Lung (tissue), 12 donors: ENCODE results near the gene TUBGCP2. TPM values are rescaled to one million over a fixed set of nuclear protein-coding genes. Genes with fewer than 3 reads are reported as not detected.

ENCODE experiments used
- ATAC-seq: fragments of 200-7000 bp; cut with Tn5 transposase; one replicate; pipeline ENCODE4 v1.9.1; 2020; ENCODE audit warnings: moderate number of reproducible peaks; ENCODE audit not compliant: insufficient read depth, low FRiP score
- DNase-seq, 3 donors: peaks; one replicate each; pipeline ENCODE4 v3.0.0-alpha.2; 2013 to 2017
- H3K27ac ChIP-seq, 2 donors: one replicate each; pipeline ENCODE4 v1.5.1; 2013; ENCODE audit warnings: mild to moderate bottlenecking in 2 of 2, moderate library complexity in 2 of 2, control low read depth in 1 of 2, inconsistent platforms in 1 of 2, low read depth in 1 of 2, low read length in 1 of 2
- H3K27me3 ChIP-seq, 3 donors: one replicate each; pipeline ENCODE4 v1.5.1; 2013; ENCODE audit warnings: low read length in 2 of 3; ENCODE audit not compliant: control insufficient read depth in 3 of 3, insufficient read depth in 3 of 3
- H3K36me3 ChIP-seq, 4 donors: one replicate each; pipeline ENCODE4 v1.5.1; 2013; ENCODE audit warnings: low read length in 4 of 4, mild to moderate bottlenecking in 1 of 4, moderate library complexity in 1 of 4; ENCODE audit not compliant: control insufficient read depth in 4 of 4, insufficient read depth in 4 of 4
- H3K4me1 ChIP-seq, 5 donors: one replicate each; pipeline ENCODE4 v1.5.1; 2013; ENCODE audit warnings: low read length in 5 of 5, mild to moderate bottlenecking in 2 of 5, moderate library complexity in 1 of 5; ENCODE audit not compliant: control insufficient read depth in 5 of 5, insufficient read depth in 5 of 5
- H3K4me3 ChIP-seq: one replicate; pipeline ENCODE4 v1.5.1; 2013; ENCODE audit warnings: mild to moderate bottlenecking, control low read depth, moderate library complexity
- H3K9ac ChIP-seq, 2 donors: one replicate each; pipeline ENCODE4 v1.5.1; 2013; ENCODE audit warnings: low read length in 2 of 2, control low read depth in 1 of 2; ENCODE audit not compliant: insufficient read depth in 1 of 2
- H3K9me3 ChIP-seq, 4 donors: one replicate each; pipeline ENCODE4 v1.5.1; 2013; ENCODE audit warnings: low read length in 3 of 4, mild to moderate bottlenecking in 1 of 4, moderate library complexity in 1 of 4; ENCODE audit not compliant: control insufficient read depth in 4 of 4, insufficient read depth in 3 of 4
- CTCF ChIP-seq: IDR thresholded peaks from 2 replicates; pipeline ENCODE4 v1.5.1; 2012; ENCODE audit warnings: mild to moderate bottlenecking; ENCODE audit errors: control extremely low read depth, extremely low read depth
- WGBS, 2 donors: extraction: QIAGEN DNeasy Blood & Tissue Kit; methylation state at CpG; one replicate each; pipeline ENCODE4 v1.1.7; 2013; 5-methylcytosine and 5-hydroxymethylcytosine counted together
- polyA plus RNA-seq, 2 donors: library from polyadenylated mRNA; stranded (reverse); fragments of 200-250 nt; gene quantifications; one replicate each; pipeline ENCODE4 v1.2.1, GENCODE V29; 2013
- total RNA-seq, 2 donors: library from RNA; depleted of rRNA in 1 of 2; stranded (reverse); fragments of >200 nt in 1 of 2; gene quantifications; one replicate each; pipeline ENCODE4 v1.2.1, GENCODE V29; 2014 to 2021
- donor health status: control.
- donor health status: control.
- donor health status: Bipolar disorder and iron deficiency.
- donor health status: healthy.
- donor health status: DM: yes; HTN: yes; CAD: no.

Gene TUBGCP2
- total and polyA plus RNA-seq, 4 donors = 39.2 to 66.2 (median 53.8) TPM

- DNase-seq = no peak
Observed at GRCh38 chr10:133241501-133242205, 67.0 kb downstream of the TUBGCP2 start.

GRCh38 chr10:133239990-133240389 is 68.7 kb downstream of the TUBGCP2 start:
- DNase-seq = no peak
- H3K27me3 ChIP-seq = peaks cover 15 to 46% (median 18%) of the 10 kb centered on the region in 3 donors
- WGBS, 2 donors = 53 to 69% methylated on average over 15 of the region's 15 CpGs
- H3K4me1 ChIP-seq = peaks cover 0 to 17% (median 0%) of the 10 kb centered on the region in 5 donors
- H3K4me3 ChIP-seq = no peak overlapping the region
- no peak for ATAC-seq
- H3K36me3 ChIP-seq = no peaks in the 10 kb centered on the region
- H3K9me3 ChIP-seq = peaks cover 0 to 6% (median 0%) of the 10 kb centered on the region in 4 donors
- H3K9ac ChIP-seq = no peak overlapping the region
- TF ChIP-seq CTCF = no peak
- no peak overlapping the region for H3K27ac ChIP-seq

More at GRCh38 chr10:133241501-133242205, 67.0 kb downstream of the TUBGCP2 start:
- no peaks in the 10 kb centered on the region for H3K36me3 ChIP-seq
- H3K27ac ChIP-seq = no peak overlapping the region
- H3K9me3 ChIP-seq = peaks cover 0 to 4% (median 0%) of the 10 kb centered on the region in 4 donors
- peaks cover 0 to 9% (median 0%) of the 10 kb centered on the region in 5 donors for H3K4me1 ChIP-seq
- H3K9ac ChIP-seq = no peak overlapping the region
- H3K4me3 ChIP-seq = no peak overlapping the region
- H3K27me3 ChIP-seq = peaks cover 18 to 38% (median 18%) of the 10 kb centered on the region in 3 donors
- no peak for ATAC-seq
- 38 to 42% methylated on average over 25 of the region's 25 CpGs for WGBS, 2 donors
- TF ChIP-seq CTCF = no peak

- no peak for TF ChIP-seq CTCF
- WGBS, 2 donors = 37 to 66% methylated on average over 15 of the region's 15 CpGs
- no peak overlapping the region for H3K9ac ChIP-seq
Observed at GRCh38 chr10:133238466-133238804, 70.2 kb downstream of the TUBGCP2 start.

More at GRCh38 chr10:133238466-133238804, 70.2 kb downstream of the TUBGCP2 start:
- Histone ChIP-seq H3K27me3 (peaks cover 12 to 55% (median 23%) of the 10 kb centered on the region in 3 donors), H3K27ac (no peak overlapping the region), H3K36me3 (no peaks in the 10 kb centered on the region), H3K4me1 (peaks cover 0 to 17% (median 0%) of the 10 kb centered on the region in 5 donors), H3K4me3 (no peak overlapping the region), H3K9me3 (peaks cover 0 to 6% (median 0%) of the 10 kb centered on the region in 4 donors)
- no peak for ATAC-seq
- no peak for DNase-seq
